NCI-H2171 (cell line): ENCODE measurements around the gene SLC20A1.
"Not testable (repeated sequence)": the region's sequence is repeated elsewhere in the genome, so short reads cannot be mapped to it uniquely, and the experiment has no call there.

ENCODE experiments used
- DNase-seq: peaks from one replicate; lab custom pipeline; 2025; lab: John Stamatoyannopoulos, UW

SLC20A1 gene

GRCh38 chr2:112683550-112684414, 38.0 kb downstream of the SLC20A1 start:
- DNase-seq, result no peak

GRCh38 chr2:112684415-112684775, 38.7 kb downstream of the SLC20A1 start:
- no peak for DNase-seq

- no peak for DNase-seq
Observed at GRCh38 chr2:112685271-112685884, 39.6 kb downstream of the SLC20A1 start.

- DNase-seq, result peak; percentile 31
Observed at GRCh38 chr2:112686348-112687217, 40.8 kb downstream of the SLC20A1 start.

GRCh38 chr2:112687522-112687921, 41.8 kb downstream of the SLC20A1 start:
- DNase-seq, result no peak

- no peak for DNase-seq
Observed at GRCh38 chr2:112688086-112688880, 42.5 kb downstream of the SLC20A1 start.

GRCh38 chr2:112690853-112691401, 45.2 kb downstream of the SLC20A1 start:
- no peak for DNase-seq

- DNase-seq, result no peak
Observed at GRCh38 chr2:112691881-112692281, 46.1 kb downstream of the SLC20A1 start.

GRCh38 chr2:112692495-112692911, 46.8 kb downstream of the SLC20A1 start:
- DNase-seq, result peak; percentile 76

- DNase-seq, result no peak
Observed at GRCh38 chr2:112692918-112693317, 47.2 kb downstream of the SLC20A1 start.

- DNase-seq, result no peak
Observed at GRCh38 chr2:112693596-112693995, 47.9 kb downstream of the SLC20A1 start.

GRCh38 chr2:112694182-112694581, 48.4 kb downstream of the SLC20A1 start:
- no peak for DNase-seq

- DNase-seq, result no peak
Observed at GRCh38 chr2:112698834-112699515, 53.2 kb downstream of the SLC20A1 start.

GRCh38 chr2:112699984-112700667, 54.4 kb downstream of the SLC20A1 start:
- DNase-seq, result no peak

- DNase-seq, result no peak
Observed at GRCh38 chr2:112701052-112701451, 55.3 kb downstream of the SLC20A1 start.

- no peak for DNase-seq
Observed at GRCh38 chr2:112703684-112704083, 57.9 kb downstream of the SLC20A1 start.

- no peak for DNase-seq
Observed at GRCh38 chr2:112705575-112705974, 59.8 kb downstream of the SLC20A1 start.

GRCh38 chr2:112706170-112706664, 60.5 kb downstream of the SLC20A1 start:
- DNase-seq, result no peak

GRCh38 chr2:112706947-112707346, 61.2 kb downstream of the SLC20A1 start:
- not testable (repeated sequence) for DNase-seq

GRCh38 chr2:112708968-112709367, 63.2 kb downstream of the SLC20A1 start:
- DNase-seq, result no peak
